ENCODE data around the gene KRT7.

The KRT7 gene

GRCh38 chr12:52200086-52200780 lies 32.8 kb upstream of the KRT7 start:
- DNase-seq, result no peak

- DNase-seq, result no peak
Measured at GRCh38 chr12:52200781-52201450, 32.1 kb upstream of the KRT7 start.

GRCh38 chr12:52201451-52201839 lies 31.6 kb upstream of the KRT7 start:
- DNase-seq, result no peak

- DNase-seq, result no peak
Measured at GRCh38 chr12:52202361-52203078, 30.5 kb upstream of the KRT7 start.

- peak; percentile 13 for DNase-seq
Measured at GRCh38 chr12:52203079-52203921, 29.7 kb upstream of the KRT7 start.

GRCh38 chr12:52204095-52204930 lies 28.7 kb upstream of the KRT7 start:
- DNase-seq, result no peak

GRCh38 chr12:52204931-52205505 lies 28.0 kb upstream of the KRT7 start:
- no peak for DNase-seq

GRCh38 chr12:52205612-52206303 lies 27.3 kb upstream of the KRT7 start:
- DNase-seq, result no peak

GRCh38 chr12:52206304-52207040 lies 26.6 kb upstream of the KRT7 start:
- DNase-seq, result no peak

GRCh38 chr12:52207106-52207505 lies 25.9 kb upstream of the KRT7 start:
- no peak for DNase-seq

- DNase-seq, result no peak
Measured at GRCh38 chr12:52207895-52208294, 25.1 kb upstream of the KRT7 start.

GRCh38 chr12:52208424-52209165 lies 24.4 kb upstream of the KRT7 start:
- no peak for DNase-seq

- no peak for DNase-seq
Measured at GRCh38 chr12:52209321-52209720, 23.7 kb upstream of the KRT7 start.

GRCh38 chr12:52210186-52210924 lies 22.7 kb upstream of the KRT7 start:
- DNase-seq, result no peak

GRCh38 chr12:52210925-52211650 lies 22.0 kb upstream of the KRT7 start:
- DNase-seq, result no peak

GRCh38 chr12:52211716-52212585 lies 21.1 kb upstream of the KRT7 start:
- no peak for DNase-seq
